SJSA1 (cell line): ENCODE data around the gene RBX1. TPM values are rescaled to one million over a fixed set of nuclear protein-coding genes. Genes with fewer than 3 reads are reported as not detected.
A peak's percentile ranks its signal among the peaks of the same experiment; 100 is the strongest.
"Not testable (repeated sequence)": the region's sequence is repeated elsewhere in the genome, so short reads cannot be mapped to it uniquely, and the experiment has no call there.

ENCODE experiments used
- DNase-seq, 2 experiments: peaks; one replicate each; pipeline ENCODE4 v3.0.0-alpha.2; 2015 to 2020; ENCODE audit warnings: low spot score in 2 of 2, low read depth in 1 of 2
- H3K27ac ChIP-seq: fragments of 250-450 bp; sonication (Bioruptor Pico); 2 replicates; pipeline ENCODE4 v1.5.1; 2020; ENCODE audit warnings: mild to moderate bottlenecking, moderate library complexity
- H3K27me3 ChIP-seq: fragments of 250-450 bp; sonication (Bioruptor Pico); replicated peaks from 2 replicates; pipeline ENCODE4 v1.5.1; 2020; ENCODE audit warnings: mild to moderate bottlenecking, moderate library complexity
- H3K36me3 ChIP-seq: fragments of 250-450 bp; sonication (Bioruptor Pico); 2 replicates; pipeline ENCODE4 v1.5.1; 2020; ENCODE audit warnings: mild to moderate bottlenecking
- H3K4me1 ChIP-seq: fragments of 250-450 bp; sonication (Bioruptor Pico); replicated peaks from 2 replicates; pipeline ENCODE4 v1.6.1; 2021; ENCODE audit warnings: mild to moderate bottlenecking
- H3K4me3 ChIP-seq: fragments of 250-450 bp; sonication (Bioruptor Pico); 2 replicates; pipeline ENCODE4 v1.5.1; 2020; ENCODE audit warnings: mild to moderate bottlenecking
- H3K9me3 ChIP-seq: fragments of 250-450 bp; sonication (Bioruptor Pico); replicated peaks from 2 replicates; pipeline ENCODE4 v1.5.1; 2020; ENCODE audit warnings: mild to moderate bottlenecking
- total RNA-seq: library from RNA; depleted of rRNA; stranded (reverse); fragments of >200 nt; shearing (Covaris generic); gene quantifications from 2 replicates; pipeline ENCODE4 v1.2.3, GENCODE V29; 2014; rRNA removed

Gene RBX1
- 105 and 153 TPM in 2 replicates for total RNA-seq

DNA sequence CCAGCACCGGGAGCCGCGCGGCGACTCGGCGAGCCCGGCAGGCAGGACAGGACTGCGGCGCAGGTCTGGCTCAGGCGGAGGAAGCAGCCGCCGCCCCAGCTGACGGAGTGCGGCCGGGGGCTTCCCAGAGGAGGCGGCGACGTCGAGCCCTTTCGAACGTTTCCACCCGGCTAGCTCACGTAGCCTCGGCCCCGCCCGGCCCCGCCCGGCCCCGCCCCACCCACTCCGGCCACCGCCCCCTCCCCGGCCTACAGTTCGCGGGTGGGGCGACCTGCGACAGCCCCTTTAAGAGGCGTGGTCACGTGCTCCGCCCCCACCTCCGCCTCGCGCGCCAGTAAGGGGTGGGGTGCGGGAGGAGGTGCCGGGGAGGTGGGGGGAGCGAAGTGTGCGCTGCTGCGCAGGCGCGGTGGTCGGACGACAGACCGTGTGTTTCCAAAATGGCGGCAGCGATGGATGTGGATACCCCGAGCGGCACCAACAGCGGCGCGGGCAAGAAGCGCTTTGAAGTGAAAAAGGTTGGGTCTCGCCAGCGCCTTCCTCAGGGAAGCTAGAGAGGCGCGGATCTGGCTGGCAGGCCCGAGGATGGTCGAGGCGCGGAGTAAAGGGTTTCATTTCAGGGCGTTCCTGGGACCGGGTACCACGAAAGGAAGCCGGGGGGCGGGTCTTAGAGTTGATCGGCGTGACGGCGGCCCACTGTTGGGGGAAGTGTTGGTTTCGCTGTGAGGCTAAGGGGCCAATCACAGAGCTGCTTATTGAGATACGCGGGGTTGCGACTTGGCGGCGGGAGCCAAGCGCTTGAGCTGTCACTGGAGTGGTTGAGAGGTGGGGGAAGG, at the start of gene RBX1:
Gene RBX1, plus strand, starts transcription at position 417 of the 833 bp plus-strand sequence. Its CDS starts 21 bp downstream, at position 438.
- Histone ChIP-seq H3K27me3 (no peaks in the 10 kb centered on the region), H3K4me3 (peak within 1 kb of the TSS; percentile 79), H3K36me3 (peaks cover 37% of the 10 kb centered on the region), H3K9me3 (no peaks in the 10 kb centered on the region; the same call in 1 of the 2 replicates), H3K27ac (peak within 1 kb of the TSS; percentile 89), H3K4me1 (peaks cover 10% of the 10 kb centered on the region)
- DNase-seq: peak; percentile 99

DNA sequence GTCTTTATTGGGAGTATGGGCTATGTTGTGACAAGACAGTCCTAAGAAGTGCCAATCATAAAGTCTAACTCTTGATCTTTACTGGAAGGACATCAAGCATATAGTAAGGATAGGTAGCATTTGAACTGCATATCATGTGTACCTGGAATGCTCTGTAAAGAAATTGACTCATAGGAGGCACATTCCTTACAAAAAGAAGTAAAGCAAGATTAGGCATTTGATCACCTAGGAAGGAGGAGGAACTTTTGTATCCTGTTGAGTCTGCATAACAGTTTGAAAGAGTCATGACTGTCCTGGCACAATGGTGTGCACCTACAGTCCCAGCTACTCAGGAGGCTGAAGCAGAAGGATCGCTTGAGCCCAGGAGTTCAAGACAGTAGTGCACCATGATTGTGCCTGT, 47.1 kb upstream of the RBX1 start:
- H3K4me1 ChIP-seq: no peaks in the 10 kb centered on the region
- peaks cover 27% of the 10 kb centered on the region for H3K36me3 ChIP-seq
- no peak overlapping the region for H3K4me3 ChIP-seq
- no peaks in the 10 kb centered on the region for H3K9me3 ChIP-seq
- no peak overlapping the region for H3K27ac ChIP-seq
- H3K27me3 ChIP-seq: no peaks in the 10 kb centered on the region
- DNase-seq: no peak

DNA sequence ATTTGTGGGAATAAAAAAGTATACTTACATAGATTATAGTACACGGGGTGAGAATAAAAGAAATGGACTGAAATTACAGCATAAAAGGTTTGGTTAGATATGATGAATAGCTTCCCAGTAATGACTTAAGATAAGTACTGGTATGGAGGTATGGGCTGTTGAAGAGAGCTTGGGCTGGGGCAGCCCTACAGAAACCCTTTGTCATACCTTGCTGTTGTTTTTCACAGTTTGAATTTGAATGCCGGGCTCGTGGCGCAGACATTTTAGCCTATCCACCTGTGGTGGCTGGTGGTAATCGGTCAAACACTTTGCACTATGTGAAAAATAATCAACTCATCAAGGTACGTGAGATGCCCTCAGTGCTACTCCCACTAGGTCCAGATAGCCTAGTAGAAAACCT, 42.3 kb upstream of the RBX1 start:
- peaks cover 36% of the 10 kb centered on the region for H3K36me3 ChIP-seq
- H3K9me3 ChIP-seq: no peaks in the 10 kb centered on the region
- H3K27me3 ChIP-seq: no peaks in the 10 kb centered on the region
- no peak overlapping the region for H3K4me3 ChIP-seq
- 0 out of 2 replicates have a peak, but pooled peaks cover 3% of the 10 kb centered on the region for H3K4me1 ChIP-seq
- no peak overlapping the region for H3K27ac ChIP-seq
- no peak for DNase-seq

DNA sequence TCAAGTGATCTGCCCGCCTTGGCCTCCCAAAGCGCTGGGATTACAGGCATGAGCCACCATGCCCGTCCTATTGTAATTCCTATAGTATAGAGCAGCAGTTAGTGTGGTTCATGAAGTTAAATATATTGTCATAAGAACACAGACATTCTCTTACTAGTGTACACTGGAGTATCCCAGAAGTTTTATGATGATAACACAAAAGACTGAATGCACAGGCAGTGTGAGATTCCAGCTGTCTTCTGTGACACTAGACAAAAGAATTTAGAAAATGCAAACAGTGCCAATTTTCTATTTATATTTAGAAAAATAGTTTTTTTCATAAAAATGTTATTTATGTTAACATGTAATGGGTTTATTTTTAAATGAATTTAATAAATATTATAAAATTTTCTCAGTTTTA, 39.4 kb upstream of the RBX1 start:
- no peaks in the 10 kb centered on the region for H3K27me3 ChIP-seq
- H3K36me3 ChIP-seq: peaks cover 36% of the 10 kb centered on the region
- H3K4me3 ChIP-seq: no peak overlapping the region
- H3K27ac ChIP-seq: no peak overlapping the region
- H3K4me1 ChIP-seq: 0 out of 2 replicates have a peak, but pooled peaks cover 3% of the 10 kb centered on the region
- DNase-seq: no peak
- H3K9me3 ChIP-seq: no peaks in the 10 kb centered on the region

DNA sequence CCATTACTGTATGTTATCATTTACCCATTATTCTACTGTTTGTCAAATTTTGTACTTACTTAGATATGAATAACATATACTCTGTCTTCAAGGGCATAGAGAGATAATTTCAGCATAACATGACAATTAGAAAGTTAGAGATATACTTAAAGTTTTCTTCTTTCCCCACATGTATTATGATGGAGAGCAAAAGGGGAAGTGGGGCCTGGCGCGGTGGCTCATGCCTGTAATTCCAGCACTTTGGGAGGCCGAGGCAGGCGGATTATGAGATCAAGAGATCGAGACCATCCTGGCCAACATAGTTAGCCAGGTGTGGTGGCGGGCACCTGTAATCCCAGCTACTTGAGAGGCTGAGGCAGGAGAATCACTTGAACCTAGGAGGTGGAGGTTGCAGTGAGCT, 38.2 kb upstream of the RBX1 start:
- H3K27me3 ChIP-seq, H3K27ac ChIP-seq, H3K4me3 ChIP-seq, H3K9me3 ChIP-seq, H3K4me1 ChIP-seq, DNase-seq: not testable (repeated sequence)
- H3K36me3 ChIP-seq: peaks cover 33% of the 10 kb centered on the region

DNA sequence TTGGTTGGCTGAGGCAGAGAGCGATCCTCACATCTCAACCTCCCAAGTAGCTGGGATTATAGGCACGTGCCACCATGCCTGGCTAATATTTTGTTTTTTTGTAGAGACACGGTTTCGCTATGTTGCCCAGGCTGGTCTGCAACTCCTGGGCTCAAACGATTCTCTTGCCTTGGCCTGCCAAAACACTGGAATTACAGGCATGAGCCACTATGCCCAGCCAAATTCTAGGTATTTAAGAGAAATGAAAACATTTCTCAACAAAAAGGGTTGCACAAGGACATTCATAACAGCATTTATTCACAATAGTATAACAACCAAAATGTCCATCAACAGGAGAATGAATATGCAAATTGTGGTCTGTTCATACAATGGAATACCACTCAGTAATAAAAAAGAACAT, 31.7 kb upstream of the RBX1 start:
- H3K36me3 ChIP-seq: peaks cover 42% of the 10 kb centered on the region
- H3K4me1 ChIP-seq: no peaks in the 10 kb centered on the region
- H3K9me3 ChIP-seq: no peaks in the 10 kb centered on the region
- DNase-seq: no peak
- H3K4me3 ChIP-seq: no peak overlapping the region
- no peaks in the 10 kb centered on the region for H3K27me3 ChIP-seq
- no peak overlapping the region for H3K27ac ChIP-seq

DNA sequence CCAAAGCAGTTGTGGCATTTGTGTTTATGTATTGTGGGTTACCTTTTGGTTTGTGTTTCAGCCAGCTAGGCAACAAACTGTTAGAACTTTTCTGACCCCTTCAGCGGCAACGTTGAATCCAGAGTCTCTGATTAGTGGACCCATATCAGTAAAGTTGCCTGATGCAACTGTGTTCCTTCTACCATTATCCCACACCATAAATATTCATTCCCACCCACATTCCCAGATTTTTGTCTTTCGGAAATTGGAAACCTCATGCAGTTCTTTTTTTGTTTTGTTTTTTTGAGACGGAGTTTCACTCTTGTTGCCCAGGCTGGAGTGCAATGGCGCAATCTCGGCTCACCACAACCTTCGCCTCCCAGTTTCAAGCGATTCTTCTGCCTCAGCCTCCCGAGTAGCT, 30.7 kb upstream of the RBX1 start:
- Histone ChIP-seq H3K27me3 (no peaks in the 10 kb centered on the region), H3K27ac (no peak overlapping the region), H3K4me3 (no peak overlapping the region), H3K4me1 (no peaks in the 10 kb centered on the region), H3K36me3 (peaks cover 47% of the 10 kb centered on the region), H3K9me3 (no peaks in the 10 kb centered on the region)
- no peak for DNase-seq

DNA sequence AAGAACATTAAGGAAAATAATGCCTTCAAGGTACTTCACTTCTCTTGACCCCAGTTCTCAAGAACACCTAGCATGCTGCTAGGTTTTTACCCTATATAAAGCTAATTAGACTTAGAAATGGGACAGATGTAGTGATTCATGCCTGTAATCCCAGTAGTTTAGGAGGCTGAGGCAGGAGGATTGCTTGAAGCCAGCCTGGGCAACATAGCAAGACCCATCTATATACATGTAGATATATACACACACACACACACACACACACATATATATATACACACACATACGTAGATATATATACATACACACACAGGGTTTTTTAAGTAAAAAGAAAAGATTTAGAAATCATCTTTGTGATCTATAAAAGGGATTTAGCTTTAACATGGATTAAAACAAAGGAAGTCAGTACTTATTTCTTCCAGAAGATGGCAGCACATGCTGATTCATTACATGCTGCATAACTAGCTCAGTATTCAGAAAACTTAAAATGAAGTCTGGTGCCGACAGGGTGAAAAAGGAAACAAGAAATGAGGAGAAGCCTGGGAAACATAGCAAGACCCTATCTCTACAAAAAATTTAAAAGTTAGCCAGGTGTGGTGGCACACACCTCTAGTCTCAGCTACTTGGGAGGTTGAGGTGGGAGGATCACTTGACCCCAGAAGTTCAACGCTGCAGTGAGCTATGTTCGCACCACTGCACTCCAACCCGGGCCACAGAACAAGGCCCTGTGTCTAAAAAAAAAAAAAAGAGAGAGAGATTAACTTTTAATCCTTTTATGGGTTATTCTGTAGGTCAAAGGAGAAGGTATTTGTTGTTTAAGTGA, 28.5 kb upstream of the RBX1 start:
- no peaks in the 10 kb centered on the region for H3K4me1 ChIP-seq
- DNase-seq: peak in 1 of 2 experiments; percentile 50
- H3K36me3 ChIP-seq: peaks cover 57% of the 10 kb centered on the region
- no peak overlapping the region for H3K27ac ChIP-seq
- no peaks in the 10 kb centered on the region for H3K27me3 ChIP-seq
- H3K4me3 ChIP-seq: no peak overlapping the region
- H3K9me3 ChIP-seq: no peaks in the 10 kb centered on the region

DNA sequence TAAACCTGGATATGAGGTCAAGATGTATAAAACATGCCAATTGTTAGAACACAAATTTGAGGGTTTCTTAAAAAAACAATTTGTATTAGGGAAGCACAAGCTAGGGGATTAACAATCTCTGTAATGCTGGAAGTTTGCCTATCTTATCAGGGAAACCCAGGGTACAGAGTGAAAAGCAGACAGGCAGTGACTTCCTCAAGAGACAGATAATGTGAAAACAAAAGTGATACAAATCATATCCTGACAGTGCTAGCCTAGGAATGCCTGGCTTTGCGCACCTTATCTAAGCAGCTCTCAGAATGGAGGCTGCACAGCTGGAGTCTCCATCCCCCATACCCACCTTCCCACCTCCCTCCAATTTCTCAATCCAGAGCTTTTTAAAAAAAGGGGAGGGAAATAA, 22.5 kb upstream of the RBX1 start:
- Histone ChIP-seq H3K27me3 (no peaks in the 10 kb centered on the region), H3K9me3 (no peaks in the 10 kb centered on the region), H3K4me1 (no peaks in the 10 kb centered on the region), H3K27ac (no peak overlapping the region), H3K4me3 (no peak overlapping the region), H3K36me3 (peaks cover 40% of the 10 kb centered on the region)
- no peak for DNase-seq

DNA sequence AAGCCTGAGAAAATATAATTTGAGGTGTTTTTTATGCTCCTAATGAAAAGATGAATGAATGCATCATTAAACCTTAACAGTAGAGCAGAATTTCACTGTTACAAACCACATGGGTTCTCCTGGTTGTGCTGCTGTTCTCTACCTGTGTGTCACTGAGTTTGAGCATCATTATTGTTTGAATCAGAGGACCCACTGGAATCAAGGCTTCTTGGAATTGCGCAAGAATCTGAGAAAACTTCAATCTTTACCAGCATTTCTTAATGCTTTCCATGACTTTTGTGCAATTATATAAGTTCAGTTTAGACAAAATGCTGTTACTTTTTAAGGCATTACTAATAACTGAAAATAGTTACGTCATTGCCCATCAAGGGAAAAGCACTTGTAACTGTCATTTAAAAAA, 18.8 kb upstream of the RBX1 start:
- Histone ChIP-seq H3K9me3 (no peaks in the 10 kb centered on the region), H3K4me1 (no peaks in the 10 kb centered on the region), H3K27me3 (no peaks in the 10 kb centered on the region), H3K4me3 (no peak overlapping the region), H3K36me3 (peaks cover 10% of the 10 kb centered on the region), H3K27ac (no peak overlapping the region)
- no peak for DNase-seq

DNA sequence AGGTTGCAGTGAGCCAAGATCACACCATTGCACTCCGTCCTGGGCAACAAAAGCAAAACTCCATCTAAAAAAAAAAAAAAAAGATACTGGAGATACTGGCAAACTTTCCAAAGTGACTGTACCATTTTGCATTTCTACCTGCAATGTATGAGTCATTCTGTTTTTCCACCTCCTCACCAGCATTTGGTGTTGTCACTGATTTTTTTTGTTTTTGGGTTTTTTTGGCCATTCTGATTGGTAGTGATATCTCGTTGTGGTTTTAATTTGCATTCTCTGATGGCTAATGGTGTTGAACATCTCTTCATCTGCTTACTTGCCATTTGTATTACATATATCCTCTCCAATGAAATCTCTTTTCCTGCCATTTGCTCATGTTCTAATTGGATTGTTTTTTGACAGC, 12.0 kb upstream of the RBX1 start:
- Histone ChIP-seq H3K27ac (no peak overlapping the region), H3K4me1 (no peaks in the 10 kb centered on the region), H3K4me3 (no peak overlapping the region), H3K36me3 (no peaks in the 10 kb centered on the region; the same call in 1 of the 2 replicates), H3K27me3 (no peaks in the 10 kb centered on the region), H3K9me3 (no peaks in the 10 kb centered on the region)
- no peak for DNase-seq

DNA sequence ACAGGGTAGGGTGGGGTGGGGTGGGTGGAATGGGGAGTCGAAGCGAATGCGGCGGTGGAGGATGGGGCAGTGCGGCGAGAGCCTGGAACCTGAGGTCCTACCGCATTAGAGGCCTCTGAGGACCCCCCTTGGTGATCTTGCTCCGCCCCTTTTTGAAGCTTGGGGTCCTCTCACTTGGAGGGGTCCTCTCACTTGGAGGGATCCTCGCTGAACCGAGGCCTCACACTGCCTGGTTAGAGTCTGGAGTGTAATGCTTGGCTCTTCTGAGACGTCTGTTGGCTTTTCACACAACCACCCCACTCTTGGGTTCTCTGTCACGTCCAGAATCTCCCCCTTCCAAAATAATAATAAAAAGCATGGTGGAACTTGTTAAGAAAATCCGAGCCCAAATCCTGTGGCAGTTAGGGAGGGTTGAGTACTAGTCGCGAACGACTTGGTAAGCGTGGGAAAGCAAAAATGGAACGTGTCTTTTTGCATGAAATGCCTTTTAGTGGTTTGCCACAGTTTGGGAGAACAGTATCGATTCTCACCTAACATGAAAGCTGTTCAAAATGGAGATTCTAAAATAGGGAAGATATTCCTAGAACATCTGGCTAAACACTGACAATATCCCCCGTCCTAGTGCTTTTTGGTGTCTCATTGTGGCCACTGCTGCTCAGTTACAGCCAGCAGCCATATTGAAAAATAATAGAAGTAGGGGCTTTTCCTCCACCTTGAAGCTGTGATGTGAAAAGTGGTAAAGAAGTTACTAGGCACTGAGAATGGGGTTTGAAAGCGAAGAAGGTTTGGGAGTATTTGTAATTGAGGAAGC, 822 bp downstream of the RBX1 start:
- H3K27ac ChIP-seq: peak overlapping the region; percentile 52
- no peaks in the 10 kb centered on the region; the same call in 1 of the 2 replicates for H3K9me3 ChIP-seq
- peak overlapping the region; percentile 79 for H3K4me3 ChIP-seq
- no peaks in the 10 kb centered on the region for H3K27me3 ChIP-seq
- H3K4me1 ChIP-seq: peaks cover 10% of the 10 kb centered on the region
- DNase-seq: no peak
- H3K36me3 ChIP-seq: peaks cover 45% of the 10 kb centered on the region

DNA sequence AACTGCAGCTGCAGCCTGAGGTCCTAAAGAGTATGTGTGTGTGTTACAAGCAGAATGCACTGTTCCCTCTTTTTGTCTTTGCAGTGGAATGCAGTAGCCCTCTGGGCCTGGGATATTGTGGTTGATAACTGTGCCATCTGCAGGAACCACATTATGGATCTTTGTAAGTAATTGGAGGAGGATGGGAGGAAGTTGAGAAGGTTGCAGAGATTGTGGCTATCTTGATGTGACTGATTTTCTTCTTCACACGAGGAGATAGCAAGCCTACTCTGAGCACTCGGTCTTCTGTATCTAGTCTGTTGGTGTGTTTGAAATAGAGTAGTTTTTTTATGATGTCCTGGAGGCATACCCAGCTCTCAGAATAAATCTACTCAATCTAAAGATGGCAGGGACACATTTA, 2.3 kb downstream of the RBX1 start:
- Histone ChIP-seq H3K36me3 (peaks cover 58% of the 10 kb centered on the region), H3K9me3 (no peaks in the 10 kb centered on the region; the same call in 1 of the 2 replicates), H3K4me3 (no peak overlapping the region), H3K27me3 (no peaks in the 10 kb centered on the region), H3K4me1 (peaks cover 10% of the 10 kb centered on the region), H3K27ac (no peak overlapping the region)
- no peak for DNase-seq
